PFSK-1 (cell line): ENCODE measurements around the gene CGREF1.
A peak's percentile ranks its signal among the peaks of the same experiment; 100 is the strongest.

Experiments
- FOXP2 ChIP-seq: optimal IDR thresholded peaks from 2 replicates; pipeline ENCODE3; 2011; ENCODE audit warnings: borderline replicate concordance, control low read depth, inconsistent platforms; ENCODE audit not compliant: insufficient read depth; ENCODE audit errors: extremely low read length, extremely low read depth
- POLR2AphosphoS5 ChIP-seq: IDR thresholded peaks from 2 replicates; pipeline ENCODE4 v1.6.1; 2012; ENCODE audit warnings: low read depth, mild to moderate bottlenecking, control low read depth, low read length, moderate library complexity
- REST ChIP-seq, 2 experiments: IDR thresholded peaks; 2 replicates each; pipeline versions ENCODE4 v1.6.1 to v1.8.0; 2011 to 2012; ENCODE audit warnings: low read depth in 2 of 2, low read length in 2 of 2, control low read depth in 1 of 2, inconsistent platforms in 1 of 2, mild to moderate bottlenecking in 1 of 2, moderate library complexity in 1 of 2; ENCODE audit not compliant: insufficient read depth in 1 of 2
- SIN3A ChIP-seq: IDR thresholded peaks from 2 replicates; pipeline ENCODE4 v1.6.1; 2012; ENCODE audit warnings: mild to moderate bottlenecking, low read length, moderate library complexity, borderline replicate concordance; ENCODE audit not compliant: insufficient read depth
- TAF1 ChIP-seq: IDR thresholded peaks from 2 replicates; pipeline ENCODE4 v1.6.1; 2012; ENCODE audit warnings: low read length, control low read depth, borderline replicate concordance; ENCODE audit not compliant: insufficient read depth

CGREF1 gene

GRCh38 chr2:27127883-27128667 lies 9.1 kb upstream of the CGREF1 start:
- TF ChIP-seq REST (IDR thresholded peaks at IDR 0.05; ENCODE audit: insufficient read depth in 1 of 2, low read depth in 2 of 2, low read length in 2 of 2): no peak
- no peak for TF ChIP-seq SIN3A

- no peak for TF ChIP-seq SIN3A
- no peak for TF ChIP-seq POLR2AphosphoS5
- no peak for TF ChIP-seq FOXP2
- no peak for TF ChIP-seq REST (IDR thresholded peaks at IDR 0.05; ENCODE audit: insufficient read depth in 1 of 2, low read depth in 2 of 2, low read length in 2 of 2)
- TF ChIP-seq TAF1: no peak
Measured at GRCh38 chr2:27126252-27126710, 7.4 kb upstream of the CGREF1 start.

GRCh38 chr2:27125104-27125503 lies 6.2 kb upstream of the CGREF1 start:
- no peak for TF ChIP-seq FOXP2
- no peak for TF ChIP-seq REST (IDR thresholded peaks at IDR 0.05; ENCODE audit: insufficient read depth in 1 of 2, low read depth in 2 of 2, low read length in 2 of 2)
- no peak for TF ChIP-seq POLR2AphosphoS5
- no peak for TF ChIP-seq SIN3A
- no peak for TF ChIP-seq TAF1

- no peak for TF ChIP-seq REST (IDR thresholded peaks at IDR 0.05; ENCODE audit: insufficient read depth in 1 of 2, low read depth in 2 of 2, low read length in 2 of 2)
- TF ChIP-seq FOXP2: peak; percentile 25
- TF ChIP-seq POLR2AphosphoS5: no peak
- no peak for TF ChIP-seq TAF1
Measured at GRCh38 chr2:27123302-27124150, 4.6 kb upstream of the CGREF1 start, which contains the start of gene ABHD1. Gene ABHD1 (plus strand): TSS chr2:27123815. CDS start chr2:27123949, 134 bp downstream.
